ENCODE results near the gene EIF4A3. TPM values are rescaled to one million over a fixed set of nuclear protein-coding genes. Genes with fewer than 3 reads are reported as not detected.
A peak's percentile ranks its signal among the peaks of the same experiment; 100 is the strongest.

Gene EIF4A3
- total and polyA plus RNA-seq, 8 donors, result 58.5 to 90.7 (median 84.3) TPM

- ATAC-seq, result no peak
- Histone ChIP-seq H3K9me3 (no peaks in the 10 kb centered on the region), H3K4me3 (no peak overlapping the region), H3K27ac (no peak overlapping the region), H3K4me1 (peaks cover 0 to 8% of the 10 kb centered on the region in 2 donors), H3K27me3 (no peaks in the 10 kb centered on the region), H3K36me3 (no peaks in the 10 kb centered on the region)
- DNase-seq, result peak in 1 of 4 donors; percentile 48
- intact Hi-C loops (cut with DNase I), result no loop called here
- no peak for TF ChIP-seq CTCF (IDR thresholded peaks at IDR 0.05)
Measured at GRCh38 chr17:80086081-80086480, 60.8 kb downstream of the EIF4A3 start.

- DNase-seq (peak in 1 of 4 donors; percentile 61), ATAC-seq (no peak)
- H3K9me3 ChIP-seq, result no peaks in the 10 kb centered on the region
- peaks cover 0 to 8% of the 10 kb centered on the region in 2 donors for H3K4me1 ChIP-seq
- TF ChIP-seq CTCF (IDR thresholded peaks at IDR 0.05), result no peak
- no peak overlapping the region for H3K27ac ChIP-seq
- no peaks in the 10 kb centered on the region for H3K36me3 ChIP-seq
- H3K27me3 ChIP-seq, result no peaks in the 10 kb centered on the region
- no peak overlapping the region for H3K4me3 ChIP-seq
- intact Hi-C loops (cut with DNase I), result no loop called here
Measured at GRCh38 chr17:80084773-80085172, 62.2 kb downstream of the EIF4A3 start.

Small RNA genes lying within 50 kb of the gene (microRNA-seq; reads per million reads assigned to microRNA genes)
- 0 reads per million in 2 donors for gene MIR1268B

Other genes with a start within 250 kb of the EIF4A3 start
- 10 to 100 TPM; 28.6 to 49.1 TPM for gene TBC1D16, start 111.3 kb downstream of the EIF4A3 start, total RNA-seq
- gene TBC1D16, start 111.3 kb downstream of the EIF4A3 start, polyA plus RNA-seq (ENCODE audit: insufficient read length in 6 of 6), result 10 to 100 TPM; 17.3 to 38.7 (median 31.2) TPM
- 1 to 10 TPM; 8.0 to 8.4 TPM for gene CCDC40, start 110.5 kb downstream of the EIF4A3 start, total RNA-seq
- gene CCDC40, start 110.5 kb downstream of the EIF4A3 start, polyA plus RNA-seq (ENCODE audit: insufficient read length in 6 of 6), result 10 to 100 TPM in 5 of 6 donors, 1 to 10 TPM in 1; 8.8 to 15.2 (median 13.1) TPM
- 100 to 1,000 TPM in 1 of 2 donors, 10 to 100 TPM in 1; 85.7 to 105 TPM for gene GAA, start 45.5 kb downstream of the EIF4A3 start, total RNA-seq
- 10 to 100 TPM; 24.1 to 49.0 (median 33.3) TPM for gene GAA, start 45.5 kb downstream of the EIF4A3 start, polyA plus RNA-seq (ENCODE audit: insufficient read length in 6 of 6)
- 1 to 10 TPM in 1 of 2 donors, under 1 TPM in 1; 0.41 to 1.0 TPM for gene CARD14, start 22.9 kb upstream of the EIF4A3 start, total RNA-seq
- 1 to 10 TPM; 1.0 to 3.2 (median 2.1) TPM for gene CARD14, start 22.9 kb upstream of the EIF4A3 start, polyA plus RNA-seq (ENCODE audit: insufficient read length in 6 of 6)
- gene SGSH, start 73.2 kb upstream of the EIF4A3 start, total RNA-seq, result 10 to 100 TPM; 55.4 to 83.8 TPM
- 10 to 100 TPM; 40.8 to 52.4 (median 43.7) TPM for gene SGSH, start 73.2 kb upstream of the EIF4A3 start, polyA plus RNA-seq (ENCODE audit: insufficient read length in 6 of 6)
- 10 to 100 TPM; 31.9 to 36.0 TPM for gene SLC26A11, start 73.3 kb upstream of the EIF4A3 start, total RNA-seq
- 10 to 100 TPM; 22.3 to 29.5 (median 23.5) TPM for gene SLC26A11, start 73.3 kb upstream of the EIF4A3 start, polyA plus RNA-seq (ENCODE audit: insufficient read length in 6 of 6)
- gene RNF213, start 113.7 kb upstream of the EIF4A3 start, total RNA-seq, result 100 to 1,000 TPM; 212 to 264 TPM
- gene RNF213, start 113.7 kb upstream of the EIF4A3 start, polyA plus RNA-seq (ENCODE audit: insufficient read length in 6 of 6), result 100 to 1,000 TPM in 3 of 6 donors, 10 to 100 TPM in 3; 89.0 to 115 (median 100.0) TPM

All from left lung (tissue), 10 donors.